HG02885 (cell line): Measurements from ENCODE around the gene IL1F10.
A peak's percentile ranks its signal among the peaks of the same experiment; 100 is the strongest.

Experiments used
- ATAC-seq: cut with Tn5 transposase; IDR thresholded peaks from one replicate; pipeline ENCODE4 v1.9.1; 2021; ENCODE audit warnings: mild to moderate bottlenecking; ENCODE audit not compliant: unreplicated experiment, poor library complexity

The IL1F10 gene

DNA sequence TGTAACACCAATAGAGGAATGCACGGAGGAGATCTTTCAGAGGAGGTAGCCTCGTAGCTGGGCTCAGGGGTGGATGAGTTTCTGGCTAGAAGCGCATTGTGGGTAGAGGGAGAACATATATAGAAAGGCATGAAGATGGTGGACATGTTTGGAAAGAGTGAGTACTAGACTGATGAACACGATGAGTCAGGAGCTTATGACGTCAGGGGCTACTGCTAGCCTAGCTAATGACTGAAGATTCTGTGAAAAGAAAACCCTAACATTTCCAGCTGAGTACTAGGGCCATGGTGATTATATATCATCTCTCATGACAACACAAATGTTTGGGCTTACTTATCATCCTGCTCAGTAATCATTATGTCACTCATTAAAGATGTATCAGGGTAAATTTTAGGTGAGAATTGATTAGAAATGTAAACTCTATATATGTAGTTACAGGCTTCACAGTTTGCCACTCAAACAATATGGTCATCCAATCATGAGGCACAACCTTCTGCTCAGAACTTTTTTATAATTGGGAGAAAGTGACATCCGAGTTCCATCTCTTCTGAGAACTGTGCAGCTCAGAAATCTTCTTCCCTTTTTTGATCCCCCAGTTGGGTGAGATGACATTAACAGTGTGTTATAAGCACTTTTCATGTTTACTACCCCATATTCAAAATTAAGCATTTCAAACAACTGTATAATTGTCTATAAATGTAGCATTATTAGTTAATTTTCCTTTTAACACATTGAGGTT lies 37.4 kb downstream of the IL1F10 start:
- no peak for ATAC-seq

DNA sequence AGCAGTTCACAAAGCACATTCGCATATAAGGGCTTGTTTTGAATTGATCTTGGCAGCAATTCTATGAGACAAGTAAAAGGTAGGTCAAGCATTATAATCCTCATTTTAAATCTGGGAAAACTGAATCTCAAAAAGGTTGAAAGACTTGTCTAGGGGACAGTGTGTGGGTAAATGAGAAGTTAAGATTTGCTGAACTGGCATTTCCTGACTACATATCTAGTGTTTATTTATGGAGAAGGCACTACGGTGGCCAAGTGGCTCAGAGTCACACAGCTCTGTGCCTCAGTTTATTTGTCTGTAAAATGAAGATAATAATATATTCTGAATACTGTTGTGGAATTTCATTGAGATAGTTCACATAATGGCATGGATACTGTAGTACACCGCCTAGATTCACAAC lies 43.4 kb downstream of the IL1F10 start:
- no peak for ATAC-seq

DNA sequence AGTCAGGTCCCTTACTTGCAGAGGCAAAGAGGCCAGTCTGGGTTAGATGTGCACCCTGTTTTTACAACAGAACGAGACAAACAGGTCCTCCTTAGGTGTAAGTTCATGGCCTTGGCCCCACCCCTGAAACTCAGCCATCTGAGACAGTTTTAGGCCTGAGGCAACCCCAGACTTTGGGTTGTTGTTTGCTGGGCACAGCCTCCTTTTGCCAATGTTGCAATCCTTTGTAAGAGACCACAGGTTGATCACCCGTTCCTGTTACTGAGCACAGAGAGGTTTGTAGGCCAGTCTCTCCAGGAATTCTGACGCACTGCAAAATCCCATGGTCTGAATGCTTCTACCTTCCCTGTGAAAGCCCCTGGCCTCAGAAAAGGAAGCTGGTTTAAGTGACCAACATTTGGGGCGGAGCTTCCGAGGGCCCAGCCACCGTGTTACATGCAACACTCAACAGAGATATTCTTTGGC lies 44.1 kb downstream of the IL1F10 start:
- no peak for ATAC-seq

DNA sequence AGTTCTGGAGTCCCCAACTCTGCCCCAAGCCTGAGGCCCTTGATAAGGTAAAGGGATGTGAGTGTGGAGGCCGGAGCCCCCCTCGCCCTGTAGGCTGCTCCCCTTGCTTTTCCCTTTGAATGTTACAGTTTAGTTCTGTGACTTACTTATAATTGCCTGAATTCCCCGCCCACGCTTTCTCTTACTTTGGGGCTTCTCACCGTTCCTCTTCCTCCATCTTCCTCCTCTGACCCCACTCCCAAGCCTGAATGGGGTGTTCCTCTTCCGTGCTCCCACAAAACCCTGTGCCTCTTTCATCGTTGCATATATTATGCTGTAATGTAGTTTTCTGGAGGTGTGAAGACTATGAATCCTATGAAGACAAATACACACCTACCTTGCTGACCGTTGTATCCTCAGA lies 44.7 kb downstream of the IL1F10 start:
- ATAC-seq: no peak

DNA sequence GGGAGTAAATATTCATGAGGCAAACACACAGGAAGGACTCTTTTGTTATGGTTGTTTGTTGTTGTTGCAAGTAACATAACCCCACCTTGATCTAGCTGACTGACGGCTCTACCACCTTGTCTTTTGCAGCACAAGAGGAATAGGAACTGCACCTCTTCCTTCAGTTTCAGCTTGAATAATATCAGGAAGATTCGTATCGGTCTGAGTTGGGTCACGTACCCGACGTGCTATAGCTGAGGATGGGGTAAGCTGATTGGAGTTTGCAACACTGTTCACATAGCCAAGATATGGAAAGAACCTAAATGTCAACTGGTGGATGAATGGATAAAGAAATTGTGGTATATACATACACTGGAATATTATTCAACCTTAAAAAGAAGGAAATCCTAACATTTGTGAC lies 45.1 kb downstream of the IL1F10 start:
- ATAC-seq: no peak

DNA sequence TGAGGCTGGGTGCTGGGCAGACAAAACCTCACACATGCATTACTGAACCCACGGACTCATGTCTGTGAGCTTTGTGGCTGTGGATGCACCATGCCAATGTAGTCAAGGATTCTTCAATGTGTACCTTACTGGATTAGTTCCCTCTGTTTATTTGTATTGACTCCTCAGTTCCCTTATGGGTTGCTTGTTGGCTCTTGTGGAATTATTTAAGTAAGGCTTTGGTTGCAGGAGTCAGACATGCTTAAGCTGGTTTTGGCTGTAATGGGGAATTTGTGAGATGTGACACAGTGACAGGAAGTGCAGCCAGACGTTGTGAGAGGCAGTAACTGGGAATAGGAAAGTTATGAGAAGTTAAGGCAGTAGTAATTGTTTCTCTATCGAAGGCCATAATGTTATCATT lies 46.0 kb downstream of the IL1F10 start:
- no peak for ATAC-seq

DNA sequence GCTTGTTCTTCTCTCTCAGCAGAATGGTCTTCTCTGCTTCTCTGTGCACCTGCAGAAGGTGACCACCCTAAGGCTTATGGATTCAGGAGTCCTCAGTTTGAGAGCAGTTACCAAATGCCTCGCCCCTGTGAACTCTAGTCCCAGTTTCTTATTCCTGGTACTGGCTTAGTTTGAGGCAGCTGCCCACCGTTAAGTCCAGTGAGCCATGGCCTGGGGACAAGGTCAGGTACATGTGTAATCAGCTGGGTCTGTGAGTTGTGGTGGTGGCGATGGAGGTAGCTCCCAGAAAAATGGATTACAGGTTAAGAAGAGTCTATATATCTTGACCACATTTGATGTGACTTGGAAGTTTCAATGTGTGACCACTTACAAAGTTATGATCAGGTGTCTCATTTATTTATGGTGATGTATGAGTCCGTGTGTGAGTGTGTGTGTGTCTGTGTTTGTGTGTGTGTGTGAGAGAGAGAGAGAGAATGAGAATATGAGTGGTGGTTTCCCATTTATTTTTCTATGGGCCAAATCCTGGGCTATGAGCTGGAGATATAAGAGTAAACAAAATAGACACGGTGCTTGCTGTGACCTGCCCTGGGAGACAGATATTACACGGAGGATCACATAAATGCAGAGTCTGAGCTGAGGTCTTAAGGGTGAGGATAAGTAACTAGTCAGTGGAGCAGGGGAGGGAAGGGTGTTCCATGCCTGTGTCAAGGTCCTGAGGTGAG lies 46.6 kb downstream of the IL1F10 start:
- ATAC-seq: no peak

DNA sequence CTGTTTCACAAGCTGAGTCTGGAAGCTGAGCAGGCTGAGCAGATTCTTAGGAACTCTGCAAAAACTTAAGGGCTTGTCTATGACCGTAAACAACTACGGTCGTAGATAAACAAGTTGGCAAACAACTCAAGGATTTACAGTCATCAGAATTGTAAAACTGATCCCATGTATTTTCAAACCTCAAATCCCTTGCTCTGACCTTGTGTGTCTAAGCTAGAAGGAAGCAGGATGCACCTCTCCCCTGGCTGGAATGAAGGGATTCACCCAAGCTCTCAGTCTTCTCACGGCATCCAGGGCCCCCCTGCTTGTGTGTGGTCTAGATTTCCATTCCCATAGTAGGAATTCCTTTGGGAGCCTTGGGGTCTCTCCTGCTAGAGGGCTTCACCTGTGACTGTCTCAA lies 47.2 kb downstream of the IL1F10 start:
- ATAC-seq: no peak

DNA sequence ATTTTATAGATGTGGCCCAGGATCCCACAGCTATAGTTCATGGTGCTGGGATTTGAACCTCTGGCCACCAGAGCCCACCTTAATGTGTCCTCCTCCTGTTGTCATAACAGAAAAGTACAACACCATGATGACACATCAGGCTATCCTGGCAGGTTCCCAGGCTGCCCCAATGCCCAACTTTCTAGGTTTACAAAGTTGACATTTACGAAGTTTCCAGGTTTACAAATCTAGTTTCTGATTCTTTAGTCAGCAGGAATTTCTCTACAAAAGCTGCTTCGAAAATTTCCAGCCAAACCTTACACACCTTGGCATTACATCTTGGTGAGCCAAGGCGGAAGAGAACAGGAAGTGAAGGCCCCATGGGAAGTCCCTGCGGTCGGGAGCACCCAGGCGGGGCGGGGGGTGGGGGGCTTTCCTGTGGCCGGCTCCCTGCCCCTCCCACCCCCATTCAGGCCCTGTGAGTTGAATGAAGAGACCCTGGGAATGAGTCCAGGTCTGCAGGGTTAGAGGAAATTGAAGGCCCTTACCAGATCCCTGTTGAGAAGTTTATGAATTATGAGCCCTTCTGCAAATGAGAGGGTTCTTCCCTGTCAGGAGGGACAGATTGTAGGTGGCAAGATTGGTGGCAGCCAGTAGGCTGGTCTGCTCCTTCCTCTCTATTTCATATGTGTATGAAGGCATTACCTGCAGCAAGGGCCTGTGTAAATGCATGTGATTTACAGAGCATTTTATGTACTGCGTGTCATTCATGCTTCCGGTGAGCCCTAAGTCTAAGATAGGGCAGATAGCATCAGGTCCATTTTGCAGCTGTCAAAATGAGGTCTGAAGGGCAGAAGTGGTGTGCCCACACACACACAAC lies 48.6 kb downstream of the IL1F10 start:
- peak; percentile 66 for ATAC-seq

DNA sequence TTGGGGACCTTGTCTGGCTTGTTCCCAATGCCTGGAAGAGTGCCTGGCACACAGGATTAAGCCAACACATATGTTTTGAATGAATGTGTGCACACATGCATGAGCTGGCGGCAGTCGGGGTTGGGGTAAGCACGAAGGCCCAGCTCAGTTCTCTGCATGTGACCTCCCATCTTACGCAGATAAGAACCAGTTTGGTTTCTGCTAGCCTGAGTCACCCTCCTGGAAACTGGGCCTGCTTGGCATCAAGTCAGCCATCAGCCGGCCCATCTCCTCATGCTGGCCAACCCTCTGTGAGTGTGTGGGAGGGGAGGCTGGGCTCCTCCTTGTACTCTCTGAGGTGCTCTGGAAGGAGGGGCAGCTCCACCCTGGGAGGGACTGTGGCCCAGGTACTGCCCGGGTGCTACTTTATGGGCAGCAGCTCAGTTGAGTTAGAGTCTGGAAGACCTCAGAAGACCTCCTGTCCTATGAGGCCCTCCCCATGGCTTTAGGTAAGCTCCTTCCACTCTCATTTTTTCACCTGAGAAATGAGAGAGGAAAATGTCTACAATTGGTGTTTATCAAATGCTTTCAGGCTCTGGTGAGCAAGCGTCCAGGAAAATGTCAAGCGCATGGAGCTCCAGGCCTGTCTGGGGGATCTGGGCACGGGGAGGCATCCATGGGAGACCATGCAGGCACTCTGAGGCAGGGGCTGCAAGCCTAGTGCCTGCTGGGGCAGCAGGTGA lies 49.9 kb downstream of the IL1F10 start:
- ATAC-seq: no peak

DNA sequence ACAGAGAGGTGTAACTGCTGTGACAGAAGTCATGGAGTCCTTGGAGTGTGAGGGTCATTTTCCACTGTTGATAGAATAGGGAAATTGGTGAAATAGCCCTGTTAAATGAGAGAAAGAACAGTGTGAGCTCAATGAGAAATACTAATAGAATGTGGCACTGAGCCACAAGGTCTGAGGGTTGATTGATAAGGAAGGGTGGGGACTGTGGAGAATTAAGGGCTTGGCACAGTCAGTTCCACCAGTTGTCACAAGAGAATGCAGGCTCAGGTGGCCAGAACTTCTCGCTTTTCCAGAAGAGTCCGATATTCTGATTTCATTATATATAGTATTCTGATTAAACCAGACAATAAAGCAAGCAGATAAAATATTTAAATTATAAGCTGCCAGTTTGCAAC lies 50.5 kb downstream of the IL1F10 start:
- no peak for ATAC-seq

DNA sequence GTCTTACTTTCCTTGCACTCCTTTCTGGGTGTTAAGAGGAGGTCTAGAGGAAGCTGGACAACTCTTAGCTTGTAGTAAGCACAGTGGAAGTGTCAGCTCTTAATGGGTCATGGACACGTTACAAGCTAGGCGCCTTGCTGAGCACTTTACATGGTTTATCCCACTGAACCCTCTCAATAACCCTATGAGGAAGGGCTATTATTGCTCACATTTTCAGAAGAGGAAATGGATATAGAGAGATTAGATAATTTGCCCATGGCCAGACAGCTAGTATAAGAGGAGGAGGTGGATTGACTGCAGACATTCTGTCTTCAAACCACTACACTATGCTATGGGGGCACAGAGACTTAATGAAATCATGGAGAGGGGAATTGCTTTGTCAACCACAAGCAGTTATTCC lies 51.3 kb downstream of the IL1F10 start:
- no peak for ATAC-seq

DNA sequence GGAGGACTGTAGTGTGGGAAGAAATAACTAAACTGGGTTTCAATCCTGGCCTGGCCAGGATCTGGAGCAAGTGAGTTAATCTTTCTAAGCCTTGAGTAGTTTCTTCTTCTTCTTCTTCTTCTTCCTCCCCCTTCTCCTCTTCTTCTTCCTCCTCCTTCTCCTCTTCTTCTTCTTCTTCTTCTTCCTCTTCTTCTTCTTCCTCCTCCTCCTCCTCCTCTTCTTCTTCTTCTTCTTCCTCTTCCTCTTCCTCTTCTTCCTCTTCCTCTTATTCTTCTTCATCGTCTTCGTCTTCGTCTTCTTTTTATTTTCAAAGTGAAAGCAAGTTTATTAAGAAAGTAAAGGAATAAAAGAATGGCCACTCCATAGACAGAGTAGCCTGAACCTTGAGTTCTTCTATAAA lies 53.1 kb downstream of the IL1F10 start:
- ATAC-seq: no peak

DNA sequence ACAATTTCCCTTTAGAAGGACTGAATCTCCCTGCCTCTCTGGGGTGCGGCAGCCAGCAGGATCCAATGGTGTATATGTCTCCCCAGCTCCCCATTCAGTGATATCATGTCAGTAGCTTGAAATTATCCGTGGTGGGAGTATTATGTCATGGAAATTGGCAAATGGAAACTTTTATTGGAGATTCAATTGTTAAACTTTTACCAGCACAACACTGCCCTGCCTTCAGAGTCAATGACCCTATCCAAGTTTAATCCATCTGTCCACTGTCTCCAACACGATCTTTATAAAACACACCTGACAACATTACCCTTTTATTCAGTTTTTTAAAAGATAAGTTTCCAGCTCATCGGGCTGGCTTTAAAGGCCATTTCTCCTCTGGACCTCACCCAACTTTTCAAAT lies 54.6 kb downstream of the IL1F10 start:
- ATAC-seq: no peak

DNA sequence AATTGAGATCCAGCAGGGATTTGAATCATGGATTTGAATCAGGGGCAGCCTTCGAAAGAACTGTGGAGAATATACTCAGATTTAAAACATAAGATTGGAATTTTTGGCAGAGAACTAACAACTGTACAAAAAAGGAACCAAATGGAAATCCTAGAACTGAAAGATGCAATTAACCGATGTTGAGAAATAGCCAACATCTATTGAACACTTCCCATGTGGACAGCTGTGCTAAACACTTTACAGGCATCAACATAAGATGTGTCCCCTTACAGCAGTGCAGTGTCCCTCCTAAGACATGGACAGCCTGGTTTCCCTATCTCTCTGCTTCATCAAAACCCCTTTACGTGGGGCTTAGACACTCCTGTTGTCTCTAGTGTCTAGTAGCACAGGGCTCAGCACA lies 56.0 kb downstream of the IL1F10 start:
- ATAC-seq: no peak

DNA sequence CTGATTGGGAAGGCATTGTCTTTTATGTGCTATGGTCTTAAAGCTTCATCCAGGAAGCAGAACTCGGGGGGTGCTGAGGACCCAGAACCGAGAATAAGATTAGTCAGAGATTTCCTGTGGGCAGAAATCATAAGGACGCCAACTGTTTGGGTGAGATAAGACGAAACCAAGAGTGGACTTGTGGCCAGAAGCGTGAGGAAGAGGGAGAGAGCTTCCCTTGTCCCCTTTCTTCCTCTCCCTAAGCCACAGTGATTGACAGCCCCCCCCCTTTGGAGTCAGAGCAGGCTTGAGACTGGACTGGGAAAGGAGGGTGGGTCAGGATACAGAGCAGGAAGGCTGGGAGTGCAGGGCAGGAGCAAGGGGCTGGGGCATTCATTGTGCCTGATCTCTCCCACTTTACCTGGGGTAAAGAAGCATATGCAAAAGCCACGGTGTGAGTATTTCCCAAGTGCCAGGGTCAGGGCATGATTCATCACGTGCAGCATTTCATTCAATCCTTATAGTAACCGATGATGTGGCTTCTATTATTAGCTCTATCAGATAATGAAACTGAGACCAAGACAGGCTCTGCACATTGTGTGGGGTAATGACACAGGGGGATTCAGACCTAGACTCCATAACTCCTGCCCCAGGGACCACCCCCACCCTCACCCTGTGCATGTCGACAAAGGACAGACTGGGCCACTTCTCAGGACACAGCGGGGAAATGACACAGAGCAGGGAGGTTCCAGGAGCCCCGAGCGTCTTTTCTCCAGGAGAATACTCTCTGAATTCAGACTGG lies 56.6 kb downstream of the IL1F10 start:
- ATAC-seq: peak; percentile 44
